ENCODE data around the gene PIRT. TPM values are rescaled to one million over a fixed set of nuclear protein-coding genes. Genes with fewer than 3 reads are reported as not detected.

Gene PIRT
- total and polyA plus RNA-seq, 4 donors = 0.18 TPM; not detected in 3

- H3K27ac ChIP-seq (ENCODE audit: low read depth in 1 of 2, low read length in 2 of 2) = no peak overlapping the region
- H3K4me3 ChIP-seq (ENCODE audit: low read length in 2 of 2) = no peak overlapping the region
- WGBS, 2 donors = 64 to 75% methylated on average over 4 of the region's 4 CpGs
- H3K27me3 ChIP-seq (ENCODE audit: control insufficient read depth in 1 of 2, insufficient read depth in 2 of 2, low read length in 1 of 2) = no peaks in the 10 kb centered on the region
- DNase-seq (no peak), ATAC-seq (ENCODE audit: low FRiP score) (no peak)
- intact Hi-C loops (cut with DNase I) = no loop called here
- H3K4me1 ChIP-seq (ENCODE audit: control insufficient read depth in 1 of 2, insufficient read depth in 2 of 2, low read length in 2 of 2) = no peaks in the 10 kb centered on the region
- H3K9me3 ChIP-seq (ENCODE audit: control insufficient read depth, low read length) = no peaks in the 10 kb centered on the region
- no peaks in the 10 kb centered on the region for H3K36me3 ChIP-seq (ENCODE audit: control insufficient read depth in 1 of 2, insufficient read depth in 2 of 2, low read length in 1 of 2)
These were observed 48.1 kb downstream of the PIRT start for GRCh38 chr17:10789694-10790271.

GRCh38 chr17:10787306-10788045 lies 50.4 kb downstream of the PIRT start:
- DNase-seq = no peak
- WGBS, 2 donors = 92% methylated on average over 5 of the region's 5 CpGs
- intact Hi-C loops (cut with DNase I) = no loop called here

GRCh38 chr17:10785295-10785694 lies 52.6 kb downstream of the PIRT start:
- H3K36me3 ChIP-seq (ENCODE audit: control insufficient read depth in 1 of 2, insufficient read depth in 2 of 2, low read length in 1 of 2) = no peaks in the 10 kb centered on the region
- ATAC-seq (ENCODE audit: low FRiP score) (no peak), DNase-seq (no peak)
- H3K27me3 ChIP-seq (ENCODE audit: control insufficient read depth in 1 of 2, insufficient read depth in 2 of 2, low read length in 1 of 2) = no peaks in the 10 kb centered on the region
- no peak overlapping the region for H3K4me3 ChIP-seq (ENCODE audit: low read length in 2 of 2)
- H3K4me1 ChIP-seq (ENCODE audit: control insufficient read depth in 1 of 2, insufficient read depth in 2 of 2, low read length in 2 of 2) = no peaks in the 10 kb centered on the region
- 90 to 97% methylated on average over 2 of the region's 2 CpGs for WGBS, 2 donors
- no peaks in the 10 kb centered on the region for H3K9me3 ChIP-seq (ENCODE audit: control insufficient read depth, low read length)
- no peak overlapping the region for H3K27ac ChIP-seq (ENCODE audit: low read depth in 1 of 2, low read length in 2 of 2)
- intact Hi-C loops (cut with DNase I) = no loop called here

More at GRCh38 chr17:10787306-10788045, 50.4 kb downstream of the PIRT start:
- no peaks in the 10 kb centered on the region for H3K4me1 ChIP-seq (ENCODE audit: control insufficient read depth in 1 of 2, insufficient read depth in 2 of 2, low read length in 2 of 2)
- H3K36me3 ChIP-seq (ENCODE audit: control insufficient read depth in 1 of 2, insufficient read depth in 2 of 2, low read length in 1 of 2) = no peaks in the 10 kb centered on the region
- no peak overlapping the region for H3K27ac ChIP-seq (ENCODE audit: low read depth in 1 of 2, low read length in 2 of 2)
- H3K27me3 ChIP-seq (ENCODE audit: control insufficient read depth in 1 of 2, insufficient read depth in 2 of 2, low read length in 1 of 2) = no peaks in the 10 kb centered on the region
- H3K9me3 ChIP-seq (ENCODE audit: control insufficient read depth, low read length) = no peaks in the 10 kb centered on the region
- no peak for ATAC-seq (ENCODE audit: low FRiP score)
- no peak overlapping the region for H3K4me3 ChIP-seq (ENCODE audit: low read length in 2 of 2)

DNA sequence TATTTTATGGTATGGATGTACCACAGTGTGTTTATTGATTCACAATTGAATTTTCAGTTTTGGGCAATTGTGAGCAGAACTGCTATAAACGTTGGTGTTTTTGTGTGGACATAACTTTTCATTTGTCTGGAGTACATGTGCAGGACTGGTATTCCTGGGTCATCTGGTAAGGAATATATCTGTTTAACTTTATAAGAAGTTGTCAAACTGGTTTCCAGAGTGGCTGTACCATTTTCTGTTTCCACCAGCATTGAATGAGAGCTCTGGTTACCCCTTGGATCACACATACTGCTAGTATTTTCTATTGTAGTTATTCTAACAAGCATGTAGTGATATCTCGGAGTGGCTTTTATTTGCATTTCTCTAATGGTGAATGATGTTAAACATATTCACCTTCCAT lies 58.3 kb downstream of the PIRT start:
- DNase-seq = no peak
- H3K27ac ChIP-seq (ENCODE audit: low read depth in 1 of 2, low read length in 2 of 2) = no peak overlapping the region
- H3K27me3 ChIP-seq (ENCODE audit: control insufficient read depth in 1 of 2, insufficient read depth in 2 of 2, low read length in 1 of 2) = no peaks in the 10 kb centered on the region
- intact Hi-C loops (cut with DNase I) = no loop called here
- no peak overlapping the region for H3K4me3 ChIP-seq (ENCODE audit: low read length in 2 of 2)
- peaks cover 1% of the 10 kb centered on the region for H3K9me3 ChIP-seq (ENCODE audit: control insufficient read depth, low read length)
- H3K36me3 ChIP-seq (ENCODE audit: control insufficient read depth in 1 of 2, insufficient read depth in 2 of 2, low read length in 1 of 2) = no peaks in the 10 kb centered on the region
- ATAC-seq (ENCODE audit: low FRiP score) = no peak
- 75 to 79% methylated on average over 2 of the region's 2 CpGs for WGBS, 2 donors
- no peaks in the 10 kb centered on the region for H3K4me1 ChIP-seq (ENCODE audit: control insufficient read depth in 1 of 2, insufficient read depth in 2 of 2, low read length in 2 of 2)

- Histone ChIP-seq H3K9me3 (ENCODE audit: control insufficient read depth, low read length) (peaks cover 1% of the 10 kb centered on the region), H3K4me3 (ENCODE audit: low read length in 2 of 2) (no peak overlapping the region), H3K36me3 (ENCODE audit: control insufficient read depth in 1 of 2, insufficient read depth in 2 of 2, low read length in 1 of 2) (no peaks in the 10 kb centered on the region), H3K27me3 (ENCODE audit: control insufficient read depth in 1 of 2, insufficient read depth in 2 of 2, low read length in 1 of 2) (no peaks in the 10 kb centered on the region), H3K4me1 (ENCODE audit: control insufficient read depth in 1 of 2, insufficient read depth in 2 of 2, low read length in 2 of 2) (no peaks in the 10 kb centered on the region), H3K27ac (ENCODE audit: low read depth in 1 of 2, low read length in 2 of 2) (no peak overlapping the region)
- intact Hi-C loops (cut with DNase I) = no loop called here
- WGBS, 2 donors = 83 to 84% methylated on average over 6 of the region's 6 CpGs
- ATAC-seq (ENCODE audit: low FRiP score) (no peak), DNase-seq (no peak)
These were observed 60.0 kb downstream of the PIRT start for GRCh38 chr17:10777890-10778289.

DNA sequence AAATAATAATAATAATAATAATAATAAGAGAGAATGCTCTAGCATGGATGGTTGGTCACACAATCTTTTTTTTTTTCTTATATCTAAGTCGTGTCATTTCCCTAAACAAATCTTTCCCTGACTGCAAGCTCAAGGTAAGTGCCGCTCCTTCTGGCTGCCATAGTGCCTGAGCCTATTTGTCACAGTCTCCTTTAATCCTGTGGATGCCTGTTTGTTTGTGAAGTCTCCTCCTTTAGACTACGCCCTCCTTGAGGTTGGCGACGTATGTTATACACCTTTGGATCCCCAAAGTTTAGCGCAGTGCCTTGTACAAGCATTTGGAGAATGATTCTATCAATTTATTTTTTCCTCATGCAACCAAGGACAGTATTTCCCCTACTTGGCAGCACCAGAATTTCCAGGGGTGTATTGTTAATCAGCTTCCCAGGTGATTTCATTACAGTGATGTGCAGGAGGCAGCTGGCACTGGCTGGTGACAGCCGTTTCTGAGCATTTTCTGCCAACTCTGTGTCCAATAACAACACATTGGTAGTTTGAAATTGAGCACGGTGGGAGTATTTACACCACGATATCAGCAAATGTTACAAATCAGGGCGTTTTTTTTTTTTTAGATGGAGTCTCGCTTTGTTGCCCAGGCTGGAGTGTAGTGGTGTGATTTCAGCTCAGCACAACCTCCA lies 60.6 kb downstream of the PIRT start:
- intact Hi-C loops (cut with DNase I) = no loop called here

GRCh38 chr17:10776381-10776780 lies 61.5 kb downstream of the PIRT start:
- peaks cover 3% of the 10 kb centered on the region for H3K9me3 ChIP-seq (ENCODE audit: control insufficient read depth, low read length)
- intact Hi-C loops (cut with DNase I) = no loop called here
- no peak overlapping the region for H3K4me3 ChIP-seq (ENCODE audit: low read length in 2 of 2)
- H3K4me1 ChIP-seq (ENCODE audit: control insufficient read depth in 1 of 2, insufficient read depth in 2 of 2, low read length in 2 of 2) = no peaks in the 10 kb centered on the region
- WGBS, 2 donors = 62 to 73% methylated on average over 2 of the region's 2 CpGs
- ATAC-seq (ENCODE audit: low FRiP score) (no peak), DNase-seq (no peak)
- no peaks in the 10 kb centered on the region for H3K36me3 ChIP-seq (ENCODE audit: control insufficient read depth in 1 of 2, insufficient read depth in 2 of 2, low read length in 1 of 2)
- H3K27me3 ChIP-seq (ENCODE audit: control insufficient read depth in 1 of 2, insufficient read depth in 2 of 2, low read length in 1 of 2) = no peaks in the 10 kb centered on the region
- H3K27ac ChIP-seq (ENCODE audit: low read depth in 1 of 2, low read length in 2 of 2) = no peak overlapping the region

More for the DNA sequence above, 60.6 kb downstream of the PIRT start:
- Histone ChIP-seq H3K27me3 (ENCODE audit: control insufficient read depth in 1 of 2, insufficient read depth in 2 of 2, low read length in 1 of 2) (no peaks in the 10 kb centered on the region), H3K9me3 (ENCODE audit: control insufficient read depth, low read length) (peaks cover 3% of the 10 kb centered on the region), H3K4me1 (ENCODE audit: control insufficient read depth in 1 of 2, insufficient read depth in 2 of 2, low read length in 2 of 2) (no peaks in the 10 kb centered on the region), H3K27ac (ENCODE audit: low read depth in 1 of 2, low read length in 2 of 2) (no peak overlapping the region), H3K4me3 (ENCODE audit: low read length in 2 of 2) (no peak overlapping the region), H3K36me3 (ENCODE audit: control insufficient read depth in 1 of 2, insufficient read depth in 2 of 2, low read length in 1 of 2) (no peaks in the 10 kb centered on the region)
- WGBS, 2 donors = 84 to 85% methylated on average over 11 of the region's 11 CpGs
- ATAC-seq (ENCODE audit: low FRiP score) (no peak), DNase-seq (no peak)

GRCh38 chr17:10775740-10776356 lies 62.0 kb downstream of the PIRT start:
- H3K9me3 ChIP-seq (ENCODE audit: control insufficient read depth, low read length) = peaks cover 3% of the 10 kb centered on the region
- no peak overlapping the region for H3K27ac ChIP-seq (ENCODE audit: low read depth in 1 of 2, low read length in 2 of 2)
- H3K36me3 ChIP-seq (ENCODE audit: control insufficient read depth in 1 of 2, insufficient read depth in 2 of 2, low read length in 1 of 2) = no peaks in the 10 kb centered on the region
- 72 to 75% methylated on average over 5 of the region's 5 CpGs for WGBS, 2 donors
- DNase-seq = no peak
- no peak for ATAC-seq (ENCODE audit: low FRiP score)
- intact Hi-C loops (cut with DNase I) = no loop called here
- H3K4me1 ChIP-seq (ENCODE audit: control insufficient read depth in 1 of 2, insufficient read depth in 2 of 2, low read length in 2 of 2) = no peaks in the 10 kb centered on the region
- no peaks in the 10 kb centered on the region for H3K27me3 ChIP-seq (ENCODE audit: control insufficient read depth in 1 of 2, insufficient read depth in 2 of 2, low read length in 1 of 2)
- H3K4me3 ChIP-seq (ENCODE audit: low read length in 2 of 2) = no peak overlapping the region
